Measurements from ENCODE around the gene DDX39A.
A peak's percentile ranks its signal among the peaks of the same experiment; 100 is the strongest.

Gene DDX39A

DNA sequence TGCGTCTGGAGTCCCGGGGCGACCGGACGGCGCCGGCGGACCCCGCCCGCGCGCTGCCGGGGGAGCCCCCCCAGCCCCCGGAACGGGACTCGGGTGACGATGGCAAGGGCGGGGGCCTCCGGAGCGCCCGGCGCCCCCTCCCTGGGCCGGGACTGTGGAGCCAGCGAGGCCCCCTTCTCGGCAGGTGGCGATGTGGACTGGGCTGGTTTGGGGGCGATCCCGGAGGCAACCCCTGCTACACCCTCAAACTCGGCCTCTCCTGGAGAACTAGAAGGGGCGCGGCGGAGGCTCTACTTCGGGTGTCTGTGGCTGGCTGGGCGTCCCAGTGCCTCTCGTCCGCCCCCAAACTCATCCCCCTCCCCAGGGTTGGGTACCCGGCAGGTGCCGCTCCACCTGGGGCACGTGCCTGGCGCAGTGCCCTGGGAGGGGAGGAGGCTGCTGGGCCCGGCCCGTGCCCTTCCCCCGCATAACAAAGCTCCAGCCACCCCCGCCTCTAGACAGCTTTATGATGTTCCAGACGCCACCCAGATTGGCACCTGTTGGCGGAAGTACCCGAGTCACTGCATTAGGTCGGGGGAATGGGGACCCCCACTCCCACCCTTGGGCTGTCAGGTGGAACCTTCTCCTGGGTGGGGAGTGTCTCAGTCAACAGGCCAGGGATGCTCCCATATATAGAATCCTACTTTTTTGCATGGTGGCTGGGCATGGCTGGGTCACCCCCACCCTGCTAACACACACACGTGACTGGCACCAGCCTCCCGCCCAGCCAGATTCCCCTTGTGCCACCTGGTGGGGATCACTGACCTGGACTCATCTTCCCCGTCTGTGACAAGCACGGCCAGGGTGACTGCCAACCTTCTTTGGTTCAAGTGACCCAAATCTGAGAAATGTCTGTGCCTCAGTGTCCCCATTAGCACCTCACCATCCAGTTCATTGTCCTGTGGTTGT is 14.7 kb upstream of the DDX39A start:
- peak; percentile 52 for DNase-seq

GRCh38 chr19:14432791-14433553 is 13.8 kb upstream of the DDX39A start, which contains the start of gene PKN1:
TSS of gene PKN1 (plus strand) at chr19:14433306. CDS start at chr19:14433522, 216 bp downstream.
- DNase-seq, result peak; percentile 84

DNA sequence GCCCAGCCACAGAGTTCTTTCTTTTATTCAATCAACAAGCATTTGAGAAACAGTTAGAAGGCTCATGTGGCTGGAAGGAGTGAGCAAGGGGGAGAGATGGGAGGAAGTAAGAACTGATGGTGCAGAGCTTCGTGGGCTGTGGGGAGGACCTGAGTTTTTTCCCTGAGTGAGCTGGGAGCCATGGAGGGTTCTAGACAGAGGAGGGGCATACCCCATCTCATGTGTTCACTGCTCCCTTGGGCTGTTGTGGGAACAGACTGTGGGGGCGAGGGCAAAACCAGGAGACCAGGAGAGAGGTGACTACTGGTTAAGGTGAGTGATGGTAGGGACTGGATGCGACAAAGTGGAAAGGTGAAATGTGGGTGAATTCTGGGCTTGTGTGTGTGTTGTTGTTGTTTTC is 11.6 kb upstream of the DDX39A start:
- no peak for DNase-seq

- no peak for DNase-seq
Measured at GRCh38 chr19:14428882-14429416, 9.8 kb upstream of the DDX39A start.

- no peak for DNase-seq
Measured at GRCh38 chr19:14427461-14427860, 8.3 kb upstream of the DDX39A start.

DNA sequence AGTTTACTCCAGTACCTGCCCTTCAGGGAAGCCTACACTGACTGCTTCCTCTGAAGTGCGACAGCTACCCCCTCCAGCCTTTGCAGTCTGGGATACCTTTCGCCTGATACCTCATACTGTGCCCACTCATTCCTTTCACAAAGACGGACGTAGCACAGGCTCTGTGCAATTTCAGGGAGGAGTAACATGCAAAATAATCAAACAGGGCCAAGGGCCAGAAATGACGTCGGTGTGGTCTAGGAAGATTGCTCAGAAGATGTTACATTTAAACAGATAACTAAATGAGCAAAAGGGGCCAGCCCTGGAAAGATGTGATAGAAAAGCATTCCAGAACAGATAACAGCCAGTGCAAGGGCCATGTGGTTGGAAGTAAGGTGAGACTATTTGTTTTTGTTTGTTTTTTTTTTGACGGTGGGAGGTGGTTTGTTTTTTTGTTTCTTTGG is 6.6 kb upstream of the DDX39A start:
- no peak for DNase-seq

- DNase-seq, result no peak
Measured at GRCh38 chr19:14418856-14419105, 360 bp downstream of the DDX39A start.

GRCh38 chr19:14416817-14417231 is 2.3 kb downstream of the DDX39A start:
- no peak for DNase-seq

GRCh38 chr19:14414926-14415690 is 4.0 kb downstream of the DDX39A start:
- DNase-seq, result no peak

DNA sequence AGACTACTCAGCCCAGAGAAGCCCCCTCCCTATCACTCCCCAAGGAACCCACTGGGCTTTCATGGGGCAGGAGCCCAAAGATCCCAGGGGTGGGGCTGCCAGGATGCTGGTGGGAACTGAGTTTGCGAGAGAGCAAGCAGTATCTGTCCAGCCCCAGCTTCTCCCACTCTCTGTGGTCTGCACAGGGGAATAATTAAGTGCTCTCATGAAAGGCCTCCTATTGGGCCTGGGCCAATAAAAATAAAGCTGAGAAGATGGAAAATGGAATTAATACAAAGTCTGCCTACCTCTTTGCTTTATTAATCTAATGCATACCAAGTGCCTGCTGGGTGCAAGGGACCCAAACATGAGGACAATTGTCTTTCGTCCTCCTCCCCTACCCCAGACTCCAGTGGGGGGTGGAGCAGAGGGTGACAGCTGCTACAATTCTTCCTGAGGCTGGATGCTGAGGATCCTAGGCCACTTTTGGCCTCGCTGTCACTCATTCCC is 5.4 kb downstream of the DDX39A start:
- peak; percentile 64 for DNase-seq

- DNase-seq, result no peak
Measured at GRCh38 chr19:14412996-14413692, 6.0 kb downstream of the DDX39A start.

DNA sequence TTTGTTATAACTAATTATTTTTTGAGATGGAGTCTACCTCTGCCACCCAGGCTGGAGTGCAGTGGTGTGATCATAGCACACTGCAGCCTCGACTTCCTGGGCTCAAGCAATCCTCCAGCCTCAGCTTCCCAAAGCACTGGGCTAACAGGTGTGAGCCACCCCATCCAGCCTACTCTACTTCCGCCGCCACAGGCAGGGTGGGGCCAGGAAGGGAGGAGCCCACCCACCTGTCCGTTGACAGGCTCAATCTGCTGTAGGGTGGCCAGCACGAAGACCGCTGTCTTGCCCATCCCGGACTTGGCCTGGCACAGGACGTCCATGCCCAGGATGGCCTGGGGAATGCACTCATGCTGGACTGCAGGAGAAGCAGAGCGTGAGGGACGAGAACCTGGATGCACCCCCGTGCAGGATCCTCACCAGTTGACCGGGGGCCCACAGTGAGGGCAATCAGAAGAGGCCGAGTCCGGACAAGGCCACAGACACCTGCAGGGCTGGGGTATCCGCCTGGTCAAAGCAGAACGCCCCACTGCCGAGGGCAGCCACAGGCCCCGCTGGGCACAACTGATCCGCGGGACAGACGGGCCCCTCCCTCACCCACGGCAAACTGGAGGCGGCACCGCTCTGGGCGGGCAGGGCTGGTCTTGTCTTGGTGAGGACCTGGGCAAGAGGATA is 6.7 kb downstream of the DDX39A start:
- DNase-seq, result no peak

DNA sequence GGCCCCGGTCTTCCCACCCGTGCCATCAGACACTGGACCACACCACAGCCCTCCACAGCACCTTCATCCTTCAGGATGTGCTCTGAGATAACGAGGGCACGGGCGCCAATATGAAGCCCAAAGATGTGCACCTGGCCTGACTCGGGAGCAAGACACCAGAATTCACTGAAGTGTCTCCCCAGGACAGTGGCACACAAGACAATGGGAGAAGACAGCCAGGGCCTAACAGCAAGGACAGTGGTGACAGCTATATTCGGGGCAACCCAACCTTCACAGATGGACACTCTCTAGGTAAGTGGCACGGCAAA is 7.2 kb downstream of the DDX39A start:
- no peak for DNase-seq

- DNase-seq, result peak; percentile 32
Measured at GRCh38 chr19:14411161-14411937, 7.8 kb downstream of the DDX39A start.

- no peak for DNase-seq
Measured at GRCh38 chr19:14410091-14411051, 8.8 kb downstream of the DDX39A start.

DNA sequence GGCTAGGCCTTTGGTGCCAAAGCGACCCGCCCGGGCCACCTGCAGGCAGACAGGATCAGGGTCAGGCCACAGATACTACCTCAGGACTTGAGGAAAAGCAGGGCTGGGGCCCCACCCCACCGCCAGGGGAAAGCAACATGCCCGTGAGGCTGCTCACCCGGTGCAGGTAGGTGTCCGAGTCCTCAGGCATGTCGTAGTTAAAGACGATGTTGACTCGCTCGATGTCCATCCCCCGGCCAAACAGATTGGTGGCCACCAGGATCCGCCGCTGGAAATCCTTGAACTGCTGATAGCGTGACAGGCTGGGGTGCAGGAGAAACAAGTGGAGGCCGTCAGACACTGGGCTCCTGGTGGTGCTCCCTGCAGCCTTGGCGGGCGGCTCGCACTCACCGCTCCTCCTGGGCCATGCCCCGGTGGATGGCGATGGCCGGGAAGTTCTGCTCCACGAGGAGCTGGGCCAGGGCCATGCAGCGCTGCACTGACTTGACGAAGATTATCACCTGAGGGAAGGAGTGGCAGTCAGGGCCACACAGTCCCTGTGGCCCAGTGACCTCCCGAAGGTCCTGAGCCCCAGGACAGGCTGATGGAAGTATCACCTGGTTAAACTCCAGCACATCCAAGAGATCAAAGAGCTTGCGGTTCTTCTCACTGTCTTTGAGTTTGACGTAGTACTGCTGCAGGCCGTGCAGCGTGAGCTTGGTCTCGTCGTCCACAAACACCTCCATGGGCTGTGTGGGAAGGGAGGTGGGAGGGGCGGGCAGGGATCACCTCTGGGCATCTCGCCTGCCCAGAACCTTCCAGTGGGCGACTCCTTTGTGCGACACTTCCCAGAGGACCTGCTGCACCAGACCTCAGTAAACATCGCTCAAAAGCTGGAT is 9.8 kb downstream of the DDX39A start:
- no peak for DNase-seq

- no peak for DNase-seq
Measured at GRCh38 chr19:14408491-14409145, 10.5 kb downstream of the DDX39A start.

All from eye (tissue), 1 donor.